Endodermal cell (in vitro differentiated cells): Measurements from ENCODE around the gene PPP1R18. TPM values are rescaled to one million over a fixed set of nuclear protein-coding genes. Genes with fewer than 3 reads are reported as not detected.

Experiments
- DNase-seq: peaks from one replicate; pipeline ENCODE4 v3.0.0-alpha.2; 2017
- H3K27ac ChIP-seq: 2 replicates; pipeline ENCODE4 v1.5.1; 2013; ENCODE audit warnings: mild to moderate bottlenecking, low read depth, low read length, moderate library complexity
- H3K27me3 ChIP-seq: 2 replicates; pipeline ENCODE4 v1.6.1; 2013; ENCODE audit warnings: mild to moderate bottlenecking, low read length, moderate library complexity; ENCODE audit not compliant: insufficient read depth, control insufficient read depth, poor library complexity, severe bottlenecking
- H3K36me3 ChIP-seq: 2 replicates; pipeline ENCODE4 v1.7.0; 2013; ENCODE audit warnings: mild to moderate bottlenecking, low read length, moderate library complexity; ENCODE audit not compliant: control insufficient read depth, insufficient read depth
- H3K4me1 ChIP-seq: one replicate; pipeline ENCODE4 v1.7.0; 2013; ENCODE audit warnings: low read length; ENCODE audit not compliant: control insufficient read depth, insufficient read depth
- H3K4me3 ChIP-seq: 2 replicates; pipeline ENCODE4 v1.5.1; 2013; ENCODE audit warnings: mild to moderate bottlenecking, low read length, moderate library complexity
- H3K9ac ChIP-seq: 2 replicates; pipeline ENCODE4 v1.6.1; 2013; ENCODE audit warnings: mild to moderate bottlenecking, low read length, moderate library complexity; ENCODE audit not compliant: poor library complexity, severe bottlenecking; ENCODE audit errors: extremely low read depth
- H3K9me3 ChIP-seq: 2 replicates; pipeline ENCODE4 v1.6.1; 2013; ENCODE audit warnings: mild to moderate bottlenecking, low read length, moderate library complexity; ENCODE audit not compliant: control insufficient read depth
- H3K27ac Mint-ChIP-seq: 2 replicates; pipeline ENCODE4 v1.8.0; 2020; ENCODE audit warnings: mixed read lengths
- H3K27me3 Mint-ChIP-seq: 2 replicates; pipeline ENCODE4 v1.8.0; 2021; ENCODE audit warnings: mild to moderate bottlenecking, mixed read lengths; ENCODE audit not compliant: insufficient read depth
- H3K36me3 Mint-ChIP-seq: 2 replicates; pipeline ENCODE4 v1.8.0; 2020; ENCODE audit warnings: low read depth, mixed read lengths
- H3K4me1 Mint-ChIP-seq: 2 replicates; pipeline ENCODE4 v1.8.0; 2020; ENCODE audit warnings: mixed read lengths
- H3K4me3 Mint-ChIP-seq: 2 replicates; pipeline ENCODE4 v1.8.0; 2020; ENCODE audit warnings: mild to moderate bottlenecking, moderate library complexity, mixed read lengths
- H3K9me3 Mint-ChIP-seq: 2 replicates; pipeline ENCODE4 v1.8.0; 2020; ENCODE audit warnings: mild to moderate bottlenecking, mixed read lengths
- WGBS, 2 experiments: methylation state at CpG; one replicate each; pipeline versions ENCODE4 v1.1.5 to v1.1.7; 2013; ENCODE audit warnings: missing lambda C conversion rate in 2 of 2, mixed read lengths in 1 of 2; ENCODE audit not compliant: insufficient coverage in 1 of 2, insufficient read length in 1 of 2; 5-methylcytosine and 5-hydroxymethylcytosine counted together
- total RNA-seq, 2 donors: library from RNA; stranded (reverse); fragmentation: NEBNext Ultra II Directional in 1 of 2; extraction: Animal tissue kit (Norgen Biotek cat#: 25700) in 1 of 2; gene quantifications; 2 replicates in 1 of 2; 3 replicates in 1 of 2; pipeline ENCODE4 v1.2.1, GENCODE V29; 2021
- TF ChIP-seq, protein P1 (sequence below): fragments of 200-600 bp; sonication (generic); conservative IDR thresholded peaks from 2 replicates; pipeline ENCODE4 v1.5.0; 2021; ENCODE audit warnings: antibody characterized with exemption, mild to moderate bottlenecking

Gene PPP1R18
- total RNA-seq, 2 donors from 2014 or later, result 27.6 to 31.4 TPM

DNA sequence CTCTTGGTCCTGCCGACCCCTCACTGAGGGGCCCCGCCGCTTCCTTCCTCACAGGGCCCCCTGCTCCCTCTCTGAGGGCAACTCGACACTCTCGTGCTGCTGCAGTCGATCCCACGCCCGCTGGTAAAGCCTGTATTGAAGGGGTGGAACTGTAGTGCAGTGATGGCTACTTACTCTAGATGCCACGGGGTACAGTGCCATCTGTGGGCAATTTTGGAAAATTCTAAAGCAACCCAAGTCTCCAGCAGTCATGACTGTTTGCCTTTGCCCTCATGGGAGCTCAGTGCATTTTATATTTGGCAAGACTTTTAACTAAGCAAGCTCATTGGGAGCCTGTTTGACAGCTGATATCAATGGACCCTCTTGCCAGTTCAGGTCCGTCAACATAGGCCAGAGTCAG, 46.0 kb downstream of the PPP1R18 start:
- Mint-ChIP-seq H3K36me3 (peaks cover 65% of the 10 kb centered on the region), H3K27me3 (no peaks in the 10 kb centered on the region), H3K4me1 (no peaks in the 10 kb centered on the region), H3K9me3 (no peaks in the 10 kb centered on the region), H3K27ac (no peak overlapping the region), H3K4me3 (no peak overlapping the region)
- no peak overlapping the region for H3K9ac ChIP-seq
- TF ChIP-seq, protein P1, sequence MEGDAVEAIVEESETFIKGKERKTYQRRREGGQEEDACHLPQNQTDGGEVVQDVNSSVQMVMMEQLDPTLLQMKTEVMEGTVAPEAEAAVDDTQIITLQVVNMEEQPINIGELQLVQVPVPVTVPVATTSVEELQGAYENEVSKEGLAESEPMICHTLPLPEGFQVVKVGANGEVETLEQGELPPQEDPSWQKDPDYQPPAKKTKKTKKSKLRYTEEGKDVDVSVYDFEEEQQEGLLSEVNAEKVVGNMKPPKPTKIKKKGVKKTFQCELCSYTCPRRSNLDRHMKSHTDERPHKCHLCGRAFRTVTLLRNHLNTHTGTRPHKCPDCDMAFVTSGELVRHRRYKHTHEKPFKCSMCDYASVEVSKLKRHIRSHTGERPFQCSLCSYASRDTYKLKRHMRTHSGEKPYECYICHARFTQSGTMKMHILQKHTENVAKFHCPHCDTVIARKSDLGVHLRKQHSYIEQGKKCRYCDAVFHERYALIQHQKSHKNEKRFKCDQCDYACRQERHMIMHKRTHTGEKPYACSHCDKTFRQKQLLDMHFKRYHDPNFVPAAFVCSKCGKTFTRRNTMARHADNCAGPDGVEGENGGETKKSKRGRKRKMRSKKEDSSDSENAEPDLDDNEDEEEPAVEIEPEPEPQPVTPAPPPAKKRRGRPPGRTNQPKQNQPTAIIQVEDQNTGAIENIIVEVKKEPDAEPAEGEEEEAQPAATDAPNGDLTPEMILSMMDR, result no peak
- peaks cover 73% of the 10 kb centered on the region for H3K36me3 ChIP-seq
- H3K4me1 ChIP-seq, result no peaks in the 10 kb centered on the region
- no peak overlapping the region for H3K4me3 ChIP-seq
- no peaks in the 10 kb centered on the region for H3K27me3 ChIP-seq
- no peaks in the 10 kb centered on the region for H3K9me3 ChIP-seq
- DNase-seq, result no peak
- H3K27ac ChIP-seq, result no peak overlapping the region
- WGBS, 2 experiments, result 95 to 97% methylated on average over 4 to 10 of the region's 10 CpGs

DNA sequence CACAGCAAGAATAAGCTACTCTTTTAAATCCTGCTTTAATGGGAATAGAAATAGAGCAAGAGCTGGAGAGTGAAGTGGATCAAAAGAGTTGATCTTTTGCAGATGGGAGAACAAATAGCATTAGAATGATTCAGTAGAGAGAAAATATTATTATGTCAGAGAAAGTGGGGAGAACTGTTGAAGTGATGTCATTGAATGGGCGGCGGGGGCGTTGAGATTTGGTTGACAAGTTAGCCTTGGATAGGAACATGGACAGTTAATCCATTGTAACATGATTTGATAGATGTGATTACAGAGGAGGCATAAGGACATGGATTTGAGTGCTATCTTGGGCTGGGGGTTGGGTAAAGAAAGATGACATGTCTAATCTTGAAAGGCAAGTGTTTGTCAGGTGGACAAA, 50.6 kb downstream of the PPP1R18 start:
- no peak overlapping the region for H3K9ac ChIP-seq
- H3K4me3 Mint-ChIP-seq, result no peak overlapping the region
- DNase-seq, result no peak
- H3K27me3 ChIP-seq, result no peaks in the 10 kb centered on the region
- H3K36me3 ChIP-seq, result peaks cover 59% of the 10 kb centered on the region
- TF ChIP-seq, protein P1, result no peak
- H3K27ac ChIP-seq, result no peak overlapping the region
- H3K36me3 Mint-ChIP-seq, result peaks cover 62% of the 10 kb centered on the region
- 97 to 100% methylated on average over 3 of the region's 3 CpGs for WGBS, 2 experiments
- no peaks in the 10 kb centered on the region for H3K27me3 Mint-ChIP-seq
- no peak overlapping the region for H3K27ac Mint-ChIP-seq
- H3K4me1 Mint-ChIP-seq, result no peaks in the 10 kb centered on the region
- peaks cover 1% of the 10 kb centered on the region for H3K9me3 Mint-ChIP-seq
- no peaks in the 10 kb centered on the region for H3K4me1 ChIP-seq
- H3K9me3 ChIP-seq, result peaks cover 4% of the 10 kb centered on the region
- H3K4me3 ChIP-seq, result no peak overlapping the region

DNA sequence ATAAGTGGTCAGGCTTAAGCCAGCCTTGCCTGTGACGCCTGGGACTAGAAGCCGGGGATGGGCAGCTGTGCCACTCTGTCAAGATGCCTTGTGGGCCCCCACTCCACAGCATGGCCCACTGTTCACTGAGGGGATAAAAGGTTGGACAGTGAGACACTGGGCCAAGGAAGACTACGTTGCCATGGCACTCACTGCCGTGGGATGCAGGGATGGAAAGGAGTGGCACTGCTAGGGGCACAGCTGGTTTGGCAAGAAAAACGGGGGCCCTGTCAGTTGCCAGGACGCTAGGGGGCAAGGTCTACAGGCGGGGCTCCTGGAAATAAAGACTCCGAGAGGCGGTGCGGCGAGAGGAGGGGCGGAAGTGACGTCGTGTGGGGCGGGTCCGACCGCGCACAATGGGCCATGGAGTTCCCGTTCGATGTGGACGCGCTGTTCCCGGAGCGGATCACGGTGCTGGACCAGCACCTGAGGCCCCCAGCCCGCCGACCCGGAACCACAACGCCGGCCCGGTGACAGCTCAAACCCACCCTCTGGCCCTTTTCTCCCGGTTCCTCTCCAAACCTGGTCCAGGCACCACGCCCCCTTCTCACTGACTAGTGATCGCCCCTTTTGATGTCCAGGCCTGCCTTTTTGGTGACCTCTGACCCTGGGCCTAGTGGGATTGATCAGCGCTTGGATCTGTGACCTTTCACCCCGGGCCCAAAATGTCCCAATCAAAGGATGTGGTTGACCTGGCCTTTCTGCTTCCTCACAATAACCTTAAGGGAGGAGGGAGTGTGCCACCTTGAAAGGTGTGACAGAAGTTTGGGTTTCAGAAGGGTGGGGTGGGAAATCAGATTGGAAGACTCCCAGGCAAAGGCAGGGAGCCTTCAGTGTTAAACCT, 59.7 kb downstream of the PPP1R18 start, which contains the start of gene ATAT1:
ATAT1 (plus strand) TSS at position 391 of the 883 bp plus-strand sequence.
- H3K36me3 ChIP-seq, result peaks cover 80% of the 10 kb centered on the region
- H3K4me1 Mint-ChIP-seq, result peaks cover 9% of the 10 kb centered on the region
- WGBS, 2 experiments, result 4 to 7% methylated on average over 24 to 36 of the region's 36 CpGs
- H3K36me3 Mint-ChIP-seq, result peaks cover 66% of the 10 kb centered on the region
- H3K9ac ChIP-seq, result peak within 1 kb of the TSS; percentile 81
- no peaks in the 10 kb centered on the region for H3K4me1 ChIP-seq
- H3K27me3 ChIP-seq, result no peaks in the 10 kb centered on the region
- no peaks in the 10 kb centered on the region for H3K27me3 Mint-ChIP-seq
- H3K4me3 ChIP-seq, result peak within 1 kb of the TSS; percentile 98
- peak; percentile 95 for DNase-seq
- no peaks in the 10 kb centered on the region for H3K9me3 ChIP-seq
- H3K4me3 Mint-ChIP-seq, result peak within 1 kb of the TSS; percentile 91
- peak within 1 kb of the TSS; percentile 98 for H3K27ac Mint-ChIP-seq
- TF ChIP-seq, protein P1, result peak; percentile 64
- no peaks in the 10 kb centered on the region for H3K9me3 Mint-ChIP-seq
- H3K27ac ChIP-seq, result peak within 1 kb of the TSS; percentile 87

Other genes with a start within 250 kb of the PPP1R18 start
- 10 to 100 TPM; 31.7 to 38.4 TPM for gene HLA-E, start 197.1 kb downstream of the PPP1R18 start, total RNA-seq
- gene GNL1, start 130.2 kb downstream of the PPP1R18 start, total RNA-seq, result 10 to 100 TPM; 82.1 to 93.5 TPM
- gene PRR3, start 129.3 kb downstream of the PPP1R18 start, total RNA-seq, result 10 to 100 TPM; 10.9 to 12.0 TPM
- gene ABCF1, start 115.2 kb downstream of the PPP1R18 start, total RNA-seq, result 10 to 100 TPM; 84.9 to 89.3 TPM
- gene PPP1R10, start 69.4 kb downstream of the PPP1R18 start, total RNA-seq, result 100 to 1,000 TPM; 122 to 126 TPM
- 10 to 100 TPM; 37.6 to 39.7 TPM for gene MRPS18B, start 68.8 kb downstream of the PPP1R18 start, total RNA-seq
- 10 to 100 TPM; 31.6 to 38.0 TPM for gene ATAT1, start 59.8 kb downstream of the PPP1R18 start, total RNA-seq
- gene C6orf136, start 39.5 kb downstream of the PPP1R18 start, total RNA-seq, result 10 to 100 TPM; 17.9 to 24.3 TPM
- gene DHX16, start 13.6 kb downstream of the PPP1R18 start, total RNA-seq, result 10 to 100 TPM; 33.5 to 33.9 TPM
- gene NRM, start 4.3 kb upstream of the PPP1R18 start, total RNA-seq, result 10 to 100 TPM; 37.1 TPM
- 10 to 100 TPM; 79.0 to 95.1 TPM for gene MDC1, start 30.6 kb upstream of the PPP1R18 start, total RNA-seq
- gene TUBB, start 33.7 kb upstream of the PPP1R18 start, total RNA-seq, result 1,000 to 10,000 TPM; 1,504 to 1,815 TPM
- gene FLOT1, start 56.0 kb upstream of the PPP1R18 start, total RNA-seq, result 100 to 1,000 TPM; 121 to 141 TPM
- gene IER3, start 57.9 kb upstream of the PPP1R18 start, total RNA-seq, result 100 to 1,000 TPM; 102 to 136 TPM
- 100 to 1,000 TPM; 140 to 151 TPM for gene DDR1, start 197.9 kb upstream of the PPP1R18 start, total RNA-seq
- gene GTF2H4, start 221.6 kb upstream of the PPP1R18 start, total RNA-seq, result 10 to 100 TPM; 60.0 to 67.9 TPM
- gene VARS2, start 227.6 kb upstream of the PPP1R18 start, total RNA-seq, result 10 to 100 TPM; 39.4 to 52.5 TPM
- not detected for gene SFTA2, start 245.5 kb upstream of the PPP1R18 start, total RNA-seq